Activated CD4-positive, alpha-beta T cell treated with anti-CD3 and anti-CD28 coated beads, Interleukin-2, Interleukin-6, amounts not matched to agents 100 ng/mL and 50 ng/mL, durations not matched to agents 16 hours and 8 hours (primary cell): ENCODE results near the gene MRM3.
"Not testable (repeated sequence)": the region's sequence is repeated elsewhere in the genome, so short reads cannot be mapped to it uniquely, and the experiment has no call there.

Experiments used
- DNase-seq: peaks from one replicate; pipeline ENCODE4 v3.0.0-alpha.2; 2020

Gene MRM3

DNA sequence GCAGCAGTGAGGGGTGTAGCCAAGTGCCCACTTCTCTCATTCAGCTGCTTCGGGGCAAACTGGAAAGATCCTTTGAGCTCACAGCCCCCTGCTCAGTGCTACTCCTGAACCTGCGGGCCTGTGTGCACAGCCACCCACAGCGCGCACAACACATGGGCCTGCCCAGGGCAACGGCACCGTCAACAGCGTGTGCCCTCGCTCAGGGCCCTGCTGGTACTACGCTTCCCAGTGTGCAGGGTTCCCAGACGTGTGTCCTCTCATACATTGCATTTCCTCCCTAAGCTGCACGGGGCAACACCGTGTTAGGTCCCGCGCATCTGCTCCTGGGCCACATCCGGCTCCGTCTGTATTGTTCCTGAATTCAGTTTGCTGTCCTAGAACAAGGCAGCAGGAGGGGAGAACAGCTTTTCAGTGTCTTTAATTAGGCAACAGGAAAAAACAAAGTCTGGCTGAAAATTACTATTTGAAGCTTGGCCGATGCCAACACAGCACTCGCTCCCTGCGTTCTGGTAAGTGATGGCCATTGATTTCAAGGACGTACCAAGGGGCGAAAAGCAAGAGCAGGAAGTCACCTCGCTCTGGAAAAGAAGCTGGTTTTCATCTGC, 15.2 kb downstream of the MRM3 start:
- no peak for DNase-seq

DNA sequence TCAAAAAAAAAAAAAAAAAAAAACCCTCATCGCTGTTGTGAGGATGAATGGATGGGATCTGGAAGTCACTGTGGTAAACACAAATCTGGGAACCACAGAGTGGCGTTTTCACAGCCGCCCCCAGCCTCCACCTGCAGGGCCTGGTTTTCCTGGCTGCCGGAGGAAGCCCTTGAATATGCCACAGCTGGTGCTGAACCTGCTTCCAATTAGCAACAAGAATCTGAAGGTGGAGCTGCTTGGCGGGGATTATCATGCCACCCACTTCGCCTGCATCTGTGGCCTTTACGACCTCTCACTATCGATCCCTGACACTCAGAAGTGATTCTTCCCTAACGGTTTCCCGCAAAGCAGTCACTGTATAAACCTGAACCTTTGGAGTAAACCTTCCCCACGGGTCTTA, 16.1 kb downstream of the MRM3 start:
- DNase-seq, result no peak

DNA sequence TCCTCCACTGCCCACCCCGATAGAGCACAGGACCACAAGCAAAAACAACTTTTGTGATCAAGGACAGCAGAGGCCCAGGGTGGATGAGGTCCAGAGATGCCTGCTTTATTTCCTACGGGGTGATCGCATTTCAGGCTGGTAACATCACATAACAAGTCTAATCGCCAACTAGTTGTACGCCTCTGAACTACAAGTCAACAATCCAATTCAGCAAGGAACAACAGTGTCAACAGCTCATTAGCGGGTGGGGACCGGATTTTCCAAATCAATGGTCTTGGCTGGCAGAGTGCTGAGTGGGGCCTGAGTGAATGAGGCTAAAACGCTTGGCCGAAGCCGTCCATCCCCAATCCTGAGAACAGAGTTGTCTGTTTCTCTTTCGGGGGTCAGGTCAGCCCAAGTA, 17.1 kb downstream of the MRM3 start:
- DNase-seq, result no peak

DNA sequence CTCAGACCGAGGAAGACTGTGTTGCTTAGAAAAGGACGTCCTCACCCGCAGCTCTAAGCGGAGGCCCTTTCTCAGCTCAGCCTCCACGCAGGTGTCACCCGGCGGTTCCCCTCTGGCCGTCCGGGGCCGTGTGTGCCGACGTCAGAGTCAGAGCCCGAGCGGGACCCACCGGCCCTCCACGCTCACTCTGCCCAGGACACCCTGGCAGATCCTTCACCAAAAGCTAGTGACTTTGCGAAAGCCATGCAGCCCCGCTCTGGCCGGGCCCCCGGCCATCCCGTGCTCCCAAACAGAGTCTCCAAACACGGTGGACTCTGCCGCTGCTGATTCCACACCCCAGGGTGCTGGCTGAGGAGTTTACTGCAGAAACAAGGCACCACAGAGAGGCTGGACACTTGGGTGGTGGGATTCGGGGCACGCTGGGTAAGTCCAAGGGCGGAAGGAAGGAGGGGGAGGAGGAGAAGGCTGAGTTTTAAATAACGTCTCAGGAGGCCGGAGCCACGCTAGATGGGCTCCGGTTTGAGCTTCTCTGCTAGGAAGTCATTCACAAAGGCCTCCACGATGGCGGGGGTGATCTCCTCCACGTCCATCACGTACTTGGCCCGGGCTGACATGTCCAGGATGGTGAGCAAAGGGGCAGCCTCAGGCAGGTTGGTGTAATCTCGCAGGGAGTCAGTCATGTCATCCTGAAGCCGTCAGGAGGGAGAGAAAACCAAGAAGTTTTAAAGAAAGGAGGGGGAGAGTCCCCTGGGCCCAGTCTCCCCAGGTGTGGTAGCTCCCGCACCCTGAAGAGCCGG, 18.5 kb downstream of the MRM3 start:
- DNase-seq, result no peak

DNA sequence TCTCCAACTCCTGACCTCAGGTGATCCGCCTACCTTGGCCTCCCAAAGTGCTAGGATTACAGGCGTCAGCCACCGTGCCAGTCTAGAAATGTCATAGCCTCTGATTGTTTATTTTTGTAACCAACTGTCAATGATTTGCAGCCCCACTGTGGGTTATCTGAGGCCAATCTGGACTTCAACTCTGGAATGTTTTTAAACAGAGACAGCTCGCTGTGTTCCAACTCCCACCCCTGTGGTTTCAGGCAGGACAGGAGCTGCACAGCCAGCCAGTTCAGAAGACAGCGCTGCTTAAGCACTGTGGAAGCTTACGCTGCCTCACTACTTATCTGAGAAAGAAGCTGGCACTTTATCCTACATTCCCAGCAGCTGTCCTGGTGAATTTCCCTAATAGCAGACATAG, 19.5 kb downstream of the MRM3 start:
- no peak for DNase-seq

DNA sequence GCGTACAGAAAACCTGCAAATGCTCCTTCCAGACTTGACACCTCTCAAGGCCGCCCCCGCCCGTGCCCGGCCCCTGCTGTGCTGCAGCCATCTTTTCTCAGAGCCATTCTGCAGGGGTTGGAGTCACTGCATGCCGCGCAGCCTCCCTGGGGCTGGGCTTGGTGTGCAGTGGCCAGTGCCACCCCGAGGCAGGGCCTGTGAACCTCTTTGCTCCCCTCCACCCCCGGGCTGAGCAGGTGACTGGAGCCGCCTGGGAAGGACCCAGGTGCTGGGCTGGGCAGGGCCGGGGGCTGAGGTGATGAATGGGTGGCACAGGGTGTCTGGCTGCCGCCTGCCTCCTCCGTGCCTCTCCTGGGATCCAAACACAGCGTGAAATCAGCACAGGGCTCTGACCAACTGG, 20.3 kb downstream of the MRM3 start:
- no peak for DNase-seq

DNA sequence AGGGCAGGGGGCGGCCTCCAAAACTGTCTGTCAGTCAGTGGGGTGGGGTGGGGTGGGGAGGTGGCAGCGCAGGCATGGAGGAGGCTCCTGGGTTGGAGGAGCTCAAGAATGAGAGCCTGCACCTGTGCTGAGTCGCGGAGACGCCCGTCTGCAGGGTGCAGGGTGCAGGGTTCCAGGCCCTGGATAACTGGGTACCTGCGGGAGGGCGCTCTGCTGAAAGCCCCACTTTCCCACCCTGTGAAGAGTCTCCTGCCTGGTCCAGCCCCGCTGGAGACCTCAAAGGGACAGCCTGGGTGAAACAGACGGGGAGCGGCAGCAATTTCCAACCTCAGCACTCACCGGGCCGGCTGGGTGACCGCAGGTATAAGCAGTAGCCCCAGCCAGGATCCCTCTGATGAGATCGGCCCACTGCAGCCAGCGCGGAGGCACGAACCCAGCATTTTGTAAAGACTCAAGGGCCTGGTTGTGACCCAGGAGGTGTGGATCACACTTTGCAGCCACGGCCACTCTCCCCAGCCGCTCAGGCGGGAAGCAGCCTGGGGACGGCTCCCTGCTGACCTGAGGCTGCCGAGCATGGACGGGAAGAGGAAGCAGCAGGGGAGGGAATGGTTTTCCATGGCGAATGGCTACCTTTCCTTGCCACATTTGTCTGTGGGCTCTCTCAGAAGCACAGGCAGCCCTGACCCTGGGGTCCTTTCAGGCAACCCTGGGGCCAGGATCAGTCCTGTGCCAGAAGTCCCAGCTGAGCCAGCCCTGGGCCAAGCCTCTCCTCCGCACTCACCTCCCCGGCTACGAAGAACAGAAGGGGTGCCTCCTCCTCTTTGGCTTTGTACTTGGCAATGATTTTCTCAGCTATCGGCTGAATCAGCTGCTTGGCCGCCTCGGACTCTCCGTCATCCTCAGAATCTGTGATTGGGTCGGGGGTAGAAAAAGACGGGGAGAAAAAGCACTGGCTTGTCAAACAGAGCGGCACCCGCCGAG, 21.0 kb downstream of the MRM3 start:
- DNase-seq, result no peak

DNA sequence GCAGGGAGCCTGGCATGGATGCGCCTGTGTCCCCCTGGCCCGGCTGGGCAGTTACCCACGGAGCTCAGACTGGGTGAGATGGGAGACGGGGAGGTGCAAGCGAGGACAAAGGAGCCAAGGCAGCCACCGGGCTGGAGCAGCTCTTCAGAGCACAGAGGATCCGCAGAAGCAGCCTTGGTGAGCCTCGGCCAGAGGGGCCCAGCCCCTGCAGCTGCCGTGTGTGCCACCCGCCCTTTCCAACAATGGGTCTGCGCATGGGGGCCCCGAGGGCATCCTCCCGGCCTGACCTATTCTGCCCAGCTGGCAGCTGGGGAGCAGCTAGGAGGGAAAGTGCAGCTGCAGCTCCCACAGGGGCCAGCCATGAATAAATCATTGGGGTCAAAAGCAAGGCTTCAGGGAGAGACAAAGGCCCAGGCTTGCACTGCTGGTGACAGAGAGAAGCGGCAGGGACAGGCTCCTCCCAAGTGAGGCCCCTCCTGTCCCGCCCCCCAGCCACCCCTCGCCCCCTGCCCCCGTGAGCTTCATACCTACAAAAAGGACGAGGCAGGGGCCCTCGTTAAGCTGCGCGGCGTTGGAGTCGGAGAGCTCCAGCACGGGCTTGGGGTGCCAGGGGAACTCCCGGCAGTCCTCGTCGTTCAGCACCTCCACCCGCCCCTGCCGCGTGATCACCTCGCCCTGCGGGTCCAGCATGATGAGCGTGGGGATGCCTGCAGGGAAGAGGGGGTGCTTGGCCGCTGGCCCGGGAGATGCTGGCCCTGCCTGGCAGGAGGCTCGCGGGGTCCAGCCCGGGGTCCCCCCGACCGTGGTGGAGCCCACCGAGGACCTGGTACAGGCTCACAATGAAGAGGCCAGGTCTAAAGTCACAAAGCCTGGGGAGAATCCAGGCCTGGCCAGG, 22.6 kb downstream of the MRM3 start:
- DNase-seq, result no peak

DNA sequence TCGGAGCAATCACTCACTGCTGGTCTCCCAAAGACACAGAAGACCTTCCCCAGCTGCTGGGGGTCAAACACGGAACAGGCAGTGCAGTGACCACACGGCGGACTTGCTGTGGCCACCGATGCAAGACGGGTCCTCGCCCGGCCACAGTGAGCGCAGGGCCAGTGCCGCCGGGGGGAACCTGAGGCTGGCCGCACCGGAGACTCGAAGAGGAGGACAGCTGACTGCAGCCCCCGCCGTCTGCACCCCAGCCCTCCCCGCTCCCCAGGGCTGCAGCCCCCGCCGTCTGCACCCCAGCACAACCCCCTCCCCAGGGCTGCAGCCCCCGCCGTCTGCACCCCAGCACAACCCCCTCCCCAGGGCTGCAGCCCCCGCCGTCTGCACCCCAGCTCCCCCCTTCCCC, 23.7 kb downstream of the MRM3 start:
- DNase-seq, result not testable (repeated sequence)

DNA sequence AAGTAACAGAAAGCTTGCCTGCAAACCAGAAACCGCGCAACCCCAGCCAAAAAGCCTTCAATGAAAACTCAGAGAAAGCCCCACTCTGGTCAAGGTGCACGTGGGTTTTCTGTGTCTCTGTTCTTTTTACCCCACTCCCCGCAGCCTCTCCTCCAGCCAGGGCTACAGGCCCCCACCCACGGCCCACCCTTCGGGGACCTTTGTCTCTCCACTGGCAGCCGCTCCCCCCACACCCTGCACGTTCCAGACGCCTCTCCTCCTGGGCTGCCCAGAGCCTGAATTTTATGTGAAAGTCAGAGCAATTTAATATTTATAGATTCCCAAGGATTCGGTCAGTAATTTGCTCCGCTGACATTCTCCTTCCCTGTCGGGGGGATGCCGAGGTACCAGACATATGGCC, 24.2 kb downstream of the MRM3 start:
- DNase-seq, result no peak

DNA sequence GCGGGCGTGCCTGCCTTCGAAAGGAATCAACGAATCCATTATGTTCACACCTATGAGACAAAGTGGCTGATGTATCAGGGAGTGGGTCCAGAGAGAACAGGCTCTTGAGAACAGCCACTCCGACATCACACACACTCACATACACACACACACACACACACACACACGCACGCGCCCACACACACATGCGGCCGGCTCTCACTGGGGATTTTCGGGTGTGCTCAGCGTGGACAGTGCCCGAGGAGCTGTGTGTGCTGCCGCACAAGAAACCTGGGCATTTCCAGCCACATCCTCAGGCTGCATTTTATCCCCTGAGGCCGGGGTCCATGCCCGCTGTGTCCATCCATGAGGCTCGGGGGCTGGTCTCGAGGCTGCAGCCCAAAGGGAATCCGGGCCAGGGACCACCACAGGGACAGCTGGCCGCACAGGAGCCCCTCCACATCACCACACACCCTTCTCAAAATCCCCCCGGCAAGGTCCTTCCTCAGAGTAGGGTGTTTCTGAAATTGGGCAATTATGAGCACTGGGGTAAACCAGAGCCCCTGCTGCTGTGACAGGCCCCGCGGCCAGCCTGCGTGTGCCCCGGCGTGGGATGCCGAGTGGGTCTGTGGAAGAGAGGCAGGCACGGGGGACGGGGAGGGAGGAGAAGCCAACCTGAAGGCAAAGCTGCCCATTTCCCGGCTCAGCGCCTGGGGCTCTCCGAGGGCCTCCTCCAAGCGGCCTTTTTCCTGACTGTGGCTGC, 24.8 kb downstream of the MRM3 start:
- DNase-seq, result no peak

DNA sequence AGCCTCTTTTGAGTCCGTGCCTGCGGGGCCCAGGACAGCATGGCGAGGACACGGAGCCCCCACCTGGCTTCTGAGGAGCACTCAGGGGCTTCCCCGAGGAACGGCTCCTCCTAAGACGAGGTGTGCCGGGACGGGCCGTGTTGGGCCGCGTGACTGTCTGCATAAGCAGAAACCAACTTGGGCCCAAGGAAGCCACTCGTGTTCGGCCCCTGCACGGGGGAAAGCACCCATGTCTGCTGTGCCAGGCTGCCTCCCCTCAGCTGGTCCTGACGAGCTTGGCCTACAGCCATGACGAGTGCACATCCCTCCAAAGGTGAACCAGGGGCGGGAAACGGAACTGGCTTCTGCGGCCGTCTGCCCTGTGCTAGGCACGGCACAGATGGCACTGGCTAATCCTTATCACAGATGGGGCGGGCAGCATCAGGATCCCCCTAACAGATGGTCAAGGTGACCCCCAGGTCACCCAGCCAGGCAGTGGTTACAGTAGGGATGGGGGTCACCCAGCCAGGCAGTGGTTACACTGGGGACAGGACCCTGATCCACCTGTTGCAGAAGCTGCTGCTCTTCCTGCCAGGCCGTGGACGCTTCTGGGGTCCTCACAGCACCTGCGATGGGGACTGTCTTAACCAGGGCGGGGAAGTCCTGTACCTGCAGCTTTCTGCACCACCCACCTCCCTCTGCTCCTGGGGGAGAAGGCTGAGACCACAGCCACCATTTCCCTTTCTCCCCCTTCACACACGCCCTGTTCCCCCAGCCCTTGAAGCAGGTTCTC, 25.6 kb downstream of the MRM3 start:
- no peak for DNase-seq

DNA sequence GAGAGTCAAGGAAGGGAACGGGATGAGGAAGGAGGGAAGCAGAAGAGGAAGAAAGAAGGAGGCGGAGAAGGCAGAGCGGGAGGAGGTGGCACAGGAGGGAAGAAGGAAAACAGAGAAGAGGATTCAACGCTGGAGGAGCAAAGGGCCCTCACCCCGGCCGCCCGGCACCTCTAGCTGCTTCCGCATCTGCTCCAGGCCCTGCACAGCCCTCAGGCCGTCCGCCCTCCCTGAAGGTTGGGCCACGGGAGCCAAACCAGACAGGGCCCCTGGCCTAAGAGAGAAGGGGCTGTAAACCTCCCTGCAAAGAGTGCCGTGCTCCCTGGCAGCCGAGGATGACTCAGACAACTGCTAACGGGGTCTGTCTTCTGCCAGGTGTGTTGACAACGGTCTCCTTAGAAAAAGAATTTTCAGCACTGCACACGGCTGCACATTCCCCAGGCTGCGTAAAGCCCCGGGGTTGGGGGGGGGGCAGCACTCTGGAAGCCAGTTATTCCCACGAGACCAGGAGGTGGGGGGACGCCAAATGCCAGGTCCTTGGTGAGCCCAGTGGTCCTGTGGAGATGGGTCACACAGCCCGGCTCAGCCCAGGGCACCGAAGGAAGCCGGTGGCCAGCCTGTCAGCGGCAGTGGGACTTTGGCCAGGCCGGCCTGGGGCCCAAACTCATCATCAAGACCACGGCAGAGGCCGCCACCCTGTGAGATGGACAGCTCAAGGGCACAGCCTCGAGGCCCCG, 29.1 kb downstream of the MRM3 start:
- no peak for DNase-seq

DNA sequence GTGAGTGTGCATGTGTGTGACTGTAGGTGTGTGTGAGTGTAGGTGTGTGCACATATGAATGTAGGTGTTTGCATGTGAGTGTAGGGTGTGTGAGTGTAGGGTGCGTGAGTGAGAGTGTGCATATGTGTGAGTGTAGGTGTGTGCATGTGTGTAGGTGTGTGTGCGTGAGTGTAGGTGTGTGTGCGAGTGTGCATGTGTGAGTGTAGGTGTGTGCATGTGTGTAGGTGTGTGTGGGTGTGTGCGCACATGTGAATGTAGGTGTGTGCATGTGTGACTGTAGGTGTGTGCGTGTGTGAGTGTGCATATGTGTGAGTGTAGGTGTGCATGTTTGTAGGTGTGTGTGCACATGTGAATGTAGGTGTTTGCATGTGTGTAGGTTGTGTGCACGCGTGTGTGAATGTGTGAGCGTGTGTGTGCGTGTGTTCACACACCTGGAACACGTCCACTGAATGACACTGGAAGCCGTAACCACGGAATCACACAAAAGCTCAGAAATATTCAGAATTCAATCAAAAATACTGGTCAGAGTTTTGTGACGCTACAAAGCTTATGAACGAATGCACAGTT, 30.6 kb downstream of the MRM3 start:
- no peak for DNase-seq

DNA sequence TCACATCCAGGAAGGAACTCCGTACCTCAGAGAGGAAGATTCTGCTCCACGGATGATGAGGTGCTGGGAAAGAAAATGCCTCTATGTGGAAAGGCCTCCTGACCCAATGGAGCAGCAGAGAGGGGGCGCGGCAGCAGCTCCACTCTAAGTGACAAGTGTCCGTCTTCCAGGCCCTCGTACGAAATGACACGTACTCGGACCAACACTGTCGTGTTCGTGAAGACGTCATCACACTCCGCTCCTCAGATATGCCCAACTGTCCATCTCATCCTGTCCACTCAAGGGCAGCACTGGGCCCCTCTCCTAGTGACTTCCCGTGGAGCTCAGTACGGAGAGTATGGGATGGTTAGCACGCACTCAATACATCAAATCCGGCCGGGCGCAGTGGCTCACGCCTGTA, 32.2 kb downstream of the MRM3 start:
- DNase-seq, result no peak

DNA sequence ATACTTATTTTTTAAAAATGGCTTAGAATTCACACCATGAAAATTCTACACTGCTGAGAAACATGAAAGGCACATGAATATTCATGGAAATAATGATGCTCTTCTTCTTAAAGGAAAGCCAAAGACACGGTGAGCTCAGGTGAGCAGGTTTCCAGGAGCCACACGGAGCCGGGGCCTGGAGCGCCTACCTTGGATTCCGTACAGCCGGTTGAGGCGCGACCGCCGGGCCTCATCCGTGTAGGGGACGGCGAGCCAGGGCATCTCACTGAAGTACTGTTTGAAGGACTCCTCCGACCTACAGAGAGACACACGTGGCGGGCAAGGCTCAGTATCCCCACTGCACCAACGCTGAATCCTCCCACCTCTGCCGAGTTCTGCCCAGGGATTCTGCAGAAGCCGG, 37.1 kb downstream of the MRM3 start:
- no peak for DNase-seq

DNA sequence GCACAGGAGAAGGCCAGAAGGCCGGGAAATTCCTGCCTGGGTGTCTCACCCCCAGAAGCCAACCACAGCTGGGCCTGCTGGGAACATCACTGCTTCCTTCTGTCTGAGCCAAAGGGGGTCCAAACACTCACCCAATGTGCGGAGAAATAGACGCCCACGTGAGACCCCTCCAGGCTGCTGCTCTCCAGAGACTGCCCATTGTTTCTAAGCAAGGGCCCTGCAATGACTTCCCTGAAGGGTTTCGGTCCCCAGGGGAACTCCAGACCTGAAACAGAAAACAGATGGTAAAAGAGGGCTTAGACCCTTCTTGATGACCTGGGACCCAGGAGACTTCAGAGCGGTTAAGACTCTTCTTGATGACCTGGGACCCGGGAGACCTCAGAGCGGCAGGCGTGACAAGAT, 41.3 kb downstream of the MRM3 start:
- DNase-seq, result no peak

DNA sequence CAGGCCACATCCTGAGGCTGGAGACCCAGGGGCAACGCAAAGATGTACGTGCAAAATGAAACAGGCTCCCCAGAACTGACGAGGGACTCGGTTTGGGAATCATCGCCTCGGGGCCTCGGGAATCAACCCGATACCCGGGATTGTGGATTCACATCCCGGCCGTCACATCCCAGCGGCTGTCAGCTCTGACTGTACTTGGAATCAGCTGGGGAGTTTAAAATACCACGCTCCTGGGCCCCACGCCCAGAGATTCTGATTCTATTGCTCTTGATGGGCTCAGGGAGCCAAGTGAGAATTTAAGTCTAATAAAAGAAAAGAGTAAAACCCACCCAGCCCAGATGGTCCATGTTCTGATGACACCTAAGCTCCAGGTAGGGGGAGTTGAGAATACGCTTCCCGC, 42.2 kb downstream of the MRM3 start:
- DNase-seq, result no peak

DNA sequence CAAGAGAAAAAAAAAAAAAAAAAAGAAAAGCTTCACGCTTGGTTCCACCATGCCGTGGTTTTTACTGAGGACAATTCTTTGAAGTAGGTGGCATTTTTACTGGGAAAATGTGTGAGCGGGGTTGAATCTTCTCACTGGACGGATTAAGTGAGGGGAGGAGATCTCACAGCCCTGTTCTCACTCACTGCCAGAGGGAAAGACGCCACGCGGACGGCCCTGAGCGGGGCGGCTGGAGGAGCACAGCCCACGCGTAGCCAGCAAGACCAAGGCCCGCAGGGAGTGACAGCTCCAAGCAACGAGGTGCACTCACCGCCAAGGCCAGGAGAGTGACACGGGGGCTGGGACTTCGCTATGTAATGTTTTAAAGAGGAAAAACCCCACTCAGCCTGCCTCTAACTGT, 43.1 kb downstream of the MRM3 start:
- DNase-seq, result no peak

DNA sequence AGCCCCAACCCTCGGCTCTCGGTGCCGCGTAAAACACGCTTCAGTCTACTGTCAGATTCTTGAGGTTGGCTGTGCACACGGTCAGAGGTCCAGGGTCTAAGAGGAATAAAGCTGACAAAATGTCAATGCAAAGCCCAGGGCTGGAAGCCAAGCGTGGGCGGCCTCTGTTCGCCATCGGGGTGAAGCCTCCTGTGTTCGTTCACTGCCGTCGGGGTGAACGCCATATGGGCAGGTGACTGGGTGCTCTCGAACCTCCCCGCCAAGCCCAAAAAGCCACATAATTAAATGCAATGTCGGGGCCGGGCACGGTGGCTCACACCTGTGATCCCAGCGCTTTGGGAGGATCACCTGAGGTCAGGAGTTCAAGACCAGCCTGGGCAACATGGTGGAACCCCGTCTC, 44.6 kb downstream of the MRM3 start:
- no peak for DNase-seq
